Measurements from ENCODE around the gene TSPYL2.
A peak's percentile ranks its signal among the peaks of the same experiment; 100 is the strongest.

TSPYL2 gene

GRCh38 chrX:53080628-53081580 is 1.3 kb upstream of the TSPYL2 start:
- peak in 1 of 58 donors; percentile 11 for DNase-seq

- peak in 2 of 58 donors; percentile 42 to 53 for DNase-seq
These were observed 828 bp downstream of the TSPYL2 start for GRCh38 chrX:53082773-53083616.

GRCh38 chrX:53084043-53084570 is 1.9 kb downstream of the TSPYL2 start:
- DNase-seq = no peak

GRCh38 chrX:53084863-53085262 is 2.7 kb downstream of the TSPYL2 start:
- DNase-seq = no peak

- no peak for DNase-seq
These were observed 3.6 kb downstream of the TSPYL2 start for GRCh38 chrX:53085661-53086229.

GRCh38 chrX:53086464-53086863 is 4.3 kb downstream of the TSPYL2 start:
- peak in 18 of 58 donors; percentile 1 to 43 (median 20) for DNase-seq

GRCh38 chrX:53087388-53087831 is 5.2 kb downstream of the TSPYL2 start:
- DNase-seq = peak in 1 of 58 donors; percentile 6

GRCh38 chrX:53088136-53088974 is 6.2 kb downstream of the TSPYL2 start:
- DNase-seq = peak in 55 of 58 donors; percentile 17 to 85 (median 56)

GRCh38 chrX:53089224-53089842 is 7.2 kb downstream of the TSPYL2 start:
- peak in 29 of 58 donors; percentile 1 to 71 (median 16) for DNase-seq

GRCh38 chrX:53089925-53090324 is 7.8 kb downstream of the TSPYL2 start:
- DNase-seq = no peak

GRCh38 chrX:53091354-53091753 is 9.2 kb downstream of the TSPYL2 start:
- no peak for DNase-seq

- peak in 49 of 58 donors; percentile 1 to 76 (median 39) for DNase-seq
These were observed 11.0 kb downstream of the TSPYL2 start for GRCh38 chrX:53093177-53093655.

- DNase-seq = peak; percentile 24 to 92 (median 78)
These were observed 11.8 kb downstream of the TSPYL2 start, which contains the start of gene KANTR for GRCh38 chrX:53093748-53094581. Gene KANTR (plus strand): TSS chrX:53094142. CDS start chrX:53124273, 30,131 bp downstream.

- DNase-seq = no peak
These were observed 12.4 kb downstream of the TSPYL2 start for GRCh38 chrX:53094582-53094905.

GRCh38 chrX:53095796-53096195 is 13.6 kb downstream of the TSPYL2 start:
- DNase-seq = no peak

- DNase-seq = no peak
These were observed 32.8 kb downstream of the TSPYL2 start for GRCh38 chrX:53114864-53115549.

GRCh38 chrX:53115550-53115874 is 33.3 kb downstream of the TSPYL2 start:
- no peak for DNase-seq

GRCh38 chrX:53116101-53116500 is 33.9 kb downstream of the TSPYL2 start:
- DNase-seq = peak in 1 of 58 donors; percentile 1
